Panc1 (cell line): ENCODE data around the gene ACOT13.

Experiments used
- POLR2AphosphoS5 ChIP-seq: IDR thresholded peaks from 2 replicates; pipeline ENCODE4 v1.6.1; 2012; ENCODE audit warnings: mild to moderate bottlenecking, low read depth, low read length, moderate library complexity
- SIN3A ChIP-seq: IDR thresholded peaks from 2 replicates; pipeline ENCODE4 v1.6.1; 2012; ENCODE audit warnings: low read depth, mild to moderate bottlenecking, low read length, moderate library complexity, borderline replicate concordance; ENCODE audit not compliant: insufficient read depth
- TCF7L2 ChIP-seq: IDR thresholded peaks from 2 replicates; pipeline ENCODE4 v1.6.1; 2011; ENCODE audit warnings: mild to moderate bottlenecking, low read depth, low read length, inconsistent platforms
- TF ChIP-seq, protein P1 (sequence below): fragments of 450-650 bp; IDR thresholded peaks from 2 replicates; pipeline ENCODE4 v1.5.1; 2017; ENCODE audit warnings: mild to moderate bottlenecking
- TF ChIP-seq, protein P2 (sequence below), 2 experiments: IDR thresholded peaks; 2 replicates each; pipeline ENCODE4 v1.6.1; 2011 to 2012; ENCODE audit warnings: low read depth in 2 of 2, control low read depth in 1 of 2, low read length in 1 of 2, mild to moderate bottlenecking in 1 of 2, moderate library complexity in 1 of 2; ENCODE audit not compliant: insufficient read depth in 1 of 2

- TF ChIP-seq, protein P1, sequence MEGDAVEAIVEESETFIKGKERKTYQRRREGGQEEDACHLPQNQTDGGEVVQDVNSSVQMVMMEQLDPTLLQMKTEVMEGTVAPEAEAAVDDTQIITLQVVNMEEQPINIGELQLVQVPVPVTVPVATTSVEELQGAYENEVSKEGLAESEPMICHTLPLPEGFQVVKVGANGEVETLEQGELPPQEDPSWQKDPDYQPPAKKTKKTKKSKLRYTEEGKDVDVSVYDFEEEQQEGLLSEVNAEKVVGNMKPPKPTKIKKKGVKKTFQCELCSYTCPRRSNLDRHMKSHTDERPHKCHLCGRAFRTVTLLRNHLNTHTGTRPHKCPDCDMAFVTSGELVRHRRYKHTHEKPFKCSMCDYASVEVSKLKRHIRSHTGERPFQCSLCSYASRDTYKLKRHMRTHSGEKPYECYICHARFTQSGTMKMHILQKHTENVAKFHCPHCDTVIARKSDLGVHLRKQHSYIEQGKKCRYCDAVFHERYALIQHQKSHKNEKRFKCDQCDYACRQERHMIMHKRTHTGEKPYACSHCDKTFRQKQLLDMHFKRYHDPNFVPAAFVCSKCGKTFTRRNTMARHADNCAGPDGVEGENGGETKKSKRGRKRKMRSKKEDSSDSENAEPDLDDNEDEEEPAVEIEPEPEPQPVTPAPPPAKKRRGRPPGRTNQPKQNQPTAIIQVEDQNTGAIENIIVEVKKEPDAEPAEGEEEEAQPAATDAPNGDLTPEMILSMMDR, result no peak
- TF ChIP-seq, protein P2, sequence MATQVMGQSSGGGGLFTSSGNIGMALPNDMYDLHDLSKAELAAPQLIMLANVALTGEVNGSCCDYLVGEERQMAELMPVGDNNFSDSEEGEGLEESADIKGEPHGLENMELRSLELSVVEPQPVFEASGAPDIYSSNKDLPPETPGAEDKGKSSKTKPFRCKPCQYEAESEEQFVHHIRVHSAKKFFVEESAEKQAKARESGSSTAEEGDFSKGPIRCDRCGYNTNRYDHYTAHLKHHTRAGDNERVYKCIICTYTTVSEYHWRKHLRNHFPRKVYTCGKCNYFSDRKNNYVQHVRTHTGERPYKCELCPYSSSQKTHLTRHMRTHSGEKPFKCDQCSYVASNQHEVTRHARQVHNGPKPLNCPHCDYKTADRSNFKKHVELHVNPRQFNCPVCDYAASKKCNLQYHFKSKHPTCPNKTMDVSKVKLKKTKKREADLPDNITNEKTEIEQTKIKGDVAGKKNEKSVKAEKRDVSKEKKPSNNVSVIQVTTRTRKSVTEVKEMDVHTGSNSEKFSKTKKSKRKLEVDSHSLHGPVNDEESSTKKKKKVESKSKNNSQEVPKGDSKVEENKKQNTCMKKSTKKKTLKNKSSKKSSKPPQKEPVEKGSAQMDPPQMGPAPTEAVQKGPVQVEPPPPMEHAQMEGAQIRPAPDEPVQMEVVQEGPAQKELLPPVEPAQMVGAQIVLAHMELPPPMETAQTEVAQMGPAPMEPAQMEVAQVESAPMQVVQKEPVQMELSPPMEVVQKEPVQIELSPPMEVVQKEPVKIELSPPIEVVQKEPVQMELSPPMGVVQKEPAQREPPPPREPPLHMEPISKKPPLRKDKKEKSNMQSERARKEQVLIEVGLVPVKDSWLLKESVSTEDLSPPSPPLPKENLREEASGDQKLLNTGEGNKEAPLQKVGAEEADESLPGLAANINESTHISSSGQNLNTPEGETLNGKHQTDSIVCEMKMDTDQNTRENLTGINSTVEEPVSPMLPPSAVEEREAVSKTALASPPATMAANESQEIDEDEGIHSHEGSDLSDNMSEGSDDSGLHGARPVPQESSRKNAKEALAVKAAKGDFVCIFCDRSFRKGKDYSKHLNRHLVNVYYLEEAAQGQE (IDR thresholded peaks at IDR 0.05; ENCODE audit: insufficient read depth in 1 of 2, low read depth in 2 of 2, low read length in 1 of 2), result no peak
- no peak for TF ChIP-seq POLR2AphosphoS5
- TF ChIP-seq SIN3A, result no peak
- TF ChIP-seq TCF7L2, result no peak
Observed at GRCh38 chr6:24738741-24739140, 71.9 kb downstream of the ACOT13 start.
